Transverse colon (tissue), 4 donors: ENCODE measurements around the gene IGSF6.

ENCODE experiments used
- EP300 ChIP-seq: sonication (generic); formaldehyde crosslinking; IDR thresholded peaks from one replicate; pipeline ENCODE4 v1.6.1; 2017; ENCODE audit warnings: antibody characterized with exemption, low read depth
- POLR2A ChIP-seq: fragments of 450-650 bp; IDR thresholded peaks from one replicate; pipeline ENCODE4 v1.6.1; 2016; ENCODE audit warnings: antibody characterized with exemption, mild to moderate bottlenecking, moderate library complexity
- POLR2AphosphoS5 ChIP-seq, 3 donors: sonication (generic); formaldehyde crosslinking; IDR thresholded peaks; one replicate each; pipeline ENCODE4 v1.6.1; 2016; ENCODE audit warnings: antibody characterized with exemption in 3 of 3
- TF ChIP-seq, protein P1 (sequence below), 5 experiments: fragments of 200-600 bp in 3 of 5; fragments of 450-650 bp in 2 of 5; sonication (generic) in 3 of 5; IDR thresholded peaks; 1 replicate in 2 of 5; 2 replicates in 3 of 5; pipeline ENCODE4 v1.5.1; 2016 to 2017; ENCODE audit warnings: antibody characterized with exemption in 5 of 5, inconsistent platforms in 3 of 5, mild to moderate bottlenecking in 2 of 5, moderate library complexity in 1 of 5

DNA sequence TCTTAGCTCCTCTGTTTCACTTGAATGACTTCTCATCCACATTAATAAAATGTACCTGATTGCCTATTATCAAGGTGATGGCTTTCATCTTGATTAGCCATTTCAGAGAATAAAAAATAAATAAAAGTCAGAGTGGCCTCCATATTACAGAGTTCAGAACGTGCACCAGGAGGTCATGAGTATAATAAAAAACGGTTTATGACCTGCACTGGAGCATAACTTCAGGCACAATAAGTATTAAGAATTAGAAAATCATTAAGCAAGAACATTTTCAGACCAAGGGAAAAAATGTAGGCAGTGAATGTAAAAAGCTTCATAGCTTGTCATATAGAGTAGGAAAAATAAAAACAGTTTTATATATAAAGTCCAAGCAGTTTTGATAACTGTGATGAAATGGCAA is 41.6 kb downstream of the IGSF6 start:
- TF ChIP-seq POLR2AphosphoS5 (IDR thresholded peaks at IDR 0.05) (no peak), EP300 (no peak), POLR2A (no peak)
- TF ChIP-seq, protein P1, sequence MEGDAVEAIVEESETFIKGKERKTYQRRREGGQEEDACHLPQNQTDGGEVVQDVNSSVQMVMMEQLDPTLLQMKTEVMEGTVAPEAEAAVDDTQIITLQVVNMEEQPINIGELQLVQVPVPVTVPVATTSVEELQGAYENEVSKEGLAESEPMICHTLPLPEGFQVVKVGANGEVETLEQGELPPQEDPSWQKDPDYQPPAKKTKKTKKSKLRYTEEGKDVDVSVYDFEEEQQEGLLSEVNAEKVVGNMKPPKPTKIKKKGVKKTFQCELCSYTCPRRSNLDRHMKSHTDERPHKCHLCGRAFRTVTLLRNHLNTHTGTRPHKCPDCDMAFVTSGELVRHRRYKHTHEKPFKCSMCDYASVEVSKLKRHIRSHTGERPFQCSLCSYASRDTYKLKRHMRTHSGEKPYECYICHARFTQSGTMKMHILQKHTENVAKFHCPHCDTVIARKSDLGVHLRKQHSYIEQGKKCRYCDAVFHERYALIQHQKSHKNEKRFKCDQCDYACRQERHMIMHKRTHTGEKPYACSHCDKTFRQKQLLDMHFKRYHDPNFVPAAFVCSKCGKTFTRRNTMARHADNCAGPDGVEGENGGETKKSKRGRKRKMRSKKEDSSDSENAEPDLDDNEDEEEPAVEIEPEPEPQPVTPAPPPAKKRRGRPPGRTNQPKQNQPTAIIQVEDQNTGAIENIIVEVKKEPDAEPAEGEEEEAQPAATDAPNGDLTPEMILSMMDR (IDR thresholded peaks at IDR 0.05), result no peak
